Measurements from ENCODE around the gene AAK1. TPM values are rescaled to one million over a fixed set of nuclear protein-coding genes. Genes with fewer than 3 reads are reported as not detected.

The AAK1 gene
- total RNA-seq, 1 experiment from 2014 or later = 20.6 TPM

- in situ Hi-C loops (cut with HindIII; ENCODE audit: low pct_unique_long_range_greater_than_20kb, low sequenced_read_pairs) = no loop called here
- peak; percentile 89 for DNase-seq (ENCODE audit: low read depth, low spot score)
These were observed 98.6 kb downstream of the AAK1 start for GRCh38 chr2:69544951-69545350.

DNA sequence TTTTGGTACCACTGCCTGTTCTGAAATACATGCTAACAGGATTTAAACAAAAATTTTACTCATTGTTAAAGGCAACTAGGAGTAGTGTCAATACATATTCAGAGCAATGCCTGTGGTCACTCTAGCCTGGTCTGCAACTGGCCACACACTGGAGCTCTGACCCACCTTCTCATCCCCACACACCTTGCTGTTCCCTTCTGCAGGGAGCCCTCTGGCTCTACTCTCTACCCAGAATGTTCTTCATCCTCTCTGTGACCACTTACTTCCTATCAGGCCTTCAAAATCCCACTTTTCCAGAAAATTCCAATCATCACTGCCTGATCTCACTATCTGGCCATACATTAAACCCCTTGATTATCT is 104.0 kb downstream of the AAK1 start:
- DNase-seq (ENCODE audit: low read depth, low spot score) = no peak
- in situ Hi-C loops (cut with HindIII; ENCODE audit: low pct_unique_long_range_greater_than_20kb, low sequenced_read_pairs) = no loop called here

DNA sequence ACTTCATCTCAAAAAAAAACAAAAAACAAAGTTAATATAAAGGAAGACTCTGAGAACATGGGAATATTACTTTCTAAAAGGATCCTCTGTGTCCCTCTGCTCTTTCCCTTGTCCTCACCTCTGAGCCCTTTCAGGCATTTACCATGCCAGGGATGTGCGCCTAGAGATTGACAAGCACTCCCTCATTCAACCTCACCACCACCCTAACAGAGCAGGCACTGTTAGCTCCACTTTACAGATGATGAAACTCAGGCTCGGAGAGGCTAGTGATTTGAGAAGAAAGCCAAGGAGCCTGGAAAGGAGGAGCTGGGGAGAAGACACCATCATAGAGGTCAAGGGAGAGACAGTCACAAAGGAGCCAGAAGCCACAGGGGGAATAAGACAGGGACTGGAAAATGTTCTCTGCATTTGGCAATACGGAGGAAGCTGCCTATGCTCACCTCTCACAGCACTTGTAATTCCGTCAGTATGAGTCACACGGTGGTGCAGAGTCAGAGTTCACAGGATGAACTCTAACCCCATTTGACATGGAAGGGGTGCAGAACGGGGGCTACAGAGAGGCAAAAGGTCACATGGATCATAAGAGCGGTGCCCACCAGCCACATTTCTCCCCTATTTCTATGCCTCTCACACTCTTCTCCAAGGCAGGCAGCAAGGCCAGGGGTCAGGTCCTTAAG is 104.5 kb downstream of the AAK1 start:
- no peak for DNase-seq (ENCODE audit: low read depth, low spot score)
- in situ Hi-C loops (cut with HindIII; ENCODE audit: low pct_unique_long_range_greater_than_20kb, low sequenced_read_pairs) = no loop called here

- in situ Hi-C loops (cut with HindIII; ENCODE audit: low pct_unique_long_range_greater_than_20kb, low sequenced_read_pairs) = no loop called here
- no peak for DNase-seq (ENCODE audit: low read depth, low spot score)
These were observed 105.3 kb downstream of the AAK1 start for GRCh38 chr2:69538249-69538648.

GRCh38 chr2:69535817-69536241 is 107.7 kb downstream of the AAK1 start:
- no peak for DNase-seq (ENCODE audit: low read depth, low spot score)
- in situ Hi-C loops (cut with HindIII; ENCODE audit: low pct_unique_long_range_greater_than_20kb, low sequenced_read_pairs) = no loop called here

GRCh38 chr2:69531186-69531585 is 112.4 kb downstream of the AAK1 start:
- in situ Hi-C loops (cut with HindIII; ENCODE audit: low pct_unique_long_range_greater_than_20kb, low sequenced_read_pairs) = no loop called here
- DNase-seq (ENCODE audit: low read depth, low spot score) = no peak

- DNase-seq (ENCODE audit: low read depth, low spot score) = no peak
- in situ Hi-C loops (cut with HindIII; ENCODE audit: low pct_unique_long_range_greater_than_20kb, low sequenced_read_pairs) = no loop called here
These were observed 114.1 kb downstream of the AAK1 start for GRCh38 chr2:69529480-69529879.

GRCh38 chr2:69525261-69525660 is 118.3 kb downstream of the AAK1 start:
- no peak for DNase-seq (ENCODE audit: low read depth, low spot score)
- in situ Hi-C loops (cut with HindIII; ENCODE audit: low pct_unique_long_range_greater_than_20kb, low sequenced_read_pairs) = no loop called here

GRCh38 chr2:69524799-69525198 is 118.7 kb downstream of the AAK1 start:
- in situ Hi-C loops (cut with HindIII; ENCODE audit: low pct_unique_long_range_greater_than_20kb, low sequenced_read_pairs) = no loop called here
- no peak for DNase-seq (ENCODE audit: low read depth, low spot score)

GRCh38 chr2:69521747-69522146 is 121.8 kb downstream of the AAK1 start:
- DNase-seq (ENCODE audit: low read depth, low spot score) = no peak
- in situ Hi-C loops (cut with HindIII; ENCODE audit: low pct_unique_long_range_greater_than_20kb, low sequenced_read_pairs) = no loop called here

GRCh38 chr2:69518841-69519240 is 124.7 kb downstream of the AAK1 start:
- in situ Hi-C loops (cut with HindIII; ENCODE audit: low pct_unique_long_range_greater_than_20kb, low sequenced_read_pairs) = no loop called here
- no peak for DNase-seq (ENCODE audit: low read depth, low spot score)

DNA sequence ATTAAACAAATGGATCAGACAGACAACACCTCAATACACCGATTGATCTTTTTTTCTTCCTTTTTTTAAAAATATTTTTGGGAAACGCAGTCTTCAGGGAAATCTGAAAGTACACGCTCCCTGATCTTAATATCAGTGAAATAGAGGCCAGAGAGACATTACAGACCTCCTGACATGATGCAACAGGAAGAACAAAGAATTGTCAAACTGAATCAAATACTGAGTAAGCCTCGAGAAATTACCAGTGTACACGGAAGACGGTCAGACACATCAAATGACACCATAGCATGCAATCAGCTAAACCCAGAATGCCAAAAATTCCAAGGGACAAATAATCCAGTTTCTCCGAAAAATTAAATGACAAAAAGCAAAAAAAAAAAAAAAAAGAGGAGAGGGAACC is 126.1 kb downstream of the AAK1 start:
- DNase-seq (ENCODE audit: low read depth, low spot score) = no peak
- in situ Hi-C loops (cut with HindIII; ENCODE audit: low pct_unique_long_range_greater_than_20kb, low sequenced_read_pairs) = no loop called here

- DNase-seq (ENCODE audit: low read depth, low spot score) = peak; percentile 43
- in situ Hi-C loops (cut with HindIII; ENCODE audit: low pct_unique_long_range_greater_than_20kb, low sequenced_read_pairs) = no loop called here
These were observed 128.7 kb downstream of the AAK1 start for GRCh38 chr2:69514819-69515218.

- in situ Hi-C loops (cut with HindIII; ENCODE audit: low pct_unique_long_range_greater_than_20kb, low sequenced_read_pairs) = no loop called here
- DNase-seq (ENCODE audit: low read depth, low spot score) = peak; percentile 22
These were observed 129.1 kb downstream of the AAK1 start for GRCh38 chr2:69514406-69514805.

GRCh38 chr2:69512446-69512845 is 131.1 kb downstream of the AAK1 start:
- no peak for DNase-seq (ENCODE audit: low read depth, low spot score)
- in situ Hi-C loops (cut with HindIII; ENCODE audit: low pct_unique_long_range_greater_than_20kb, low sequenced_read_pairs) = no loop called here

GRCh38 chr2:69510204-69510603 is 133.3 kb downstream of the AAK1 start:
- no peak for DNase-seq (ENCODE audit: low read depth, low spot score)
- in situ Hi-C loops (cut with HindIII; ENCODE audit: low pct_unique_long_range_greater_than_20kb, low sequenced_read_pairs) = no loop called here

GRCh38 chr2:69509750-69510140 is 133.8 kb downstream of the AAK1 start:
- DNase-seq (ENCODE audit: low read depth, low spot score) = no peak
- in situ Hi-C loops (cut with HindIII; ENCODE audit: low pct_unique_long_range_greater_than_20kb, low sequenced_read_pairs) = no loop called here

DNA sequence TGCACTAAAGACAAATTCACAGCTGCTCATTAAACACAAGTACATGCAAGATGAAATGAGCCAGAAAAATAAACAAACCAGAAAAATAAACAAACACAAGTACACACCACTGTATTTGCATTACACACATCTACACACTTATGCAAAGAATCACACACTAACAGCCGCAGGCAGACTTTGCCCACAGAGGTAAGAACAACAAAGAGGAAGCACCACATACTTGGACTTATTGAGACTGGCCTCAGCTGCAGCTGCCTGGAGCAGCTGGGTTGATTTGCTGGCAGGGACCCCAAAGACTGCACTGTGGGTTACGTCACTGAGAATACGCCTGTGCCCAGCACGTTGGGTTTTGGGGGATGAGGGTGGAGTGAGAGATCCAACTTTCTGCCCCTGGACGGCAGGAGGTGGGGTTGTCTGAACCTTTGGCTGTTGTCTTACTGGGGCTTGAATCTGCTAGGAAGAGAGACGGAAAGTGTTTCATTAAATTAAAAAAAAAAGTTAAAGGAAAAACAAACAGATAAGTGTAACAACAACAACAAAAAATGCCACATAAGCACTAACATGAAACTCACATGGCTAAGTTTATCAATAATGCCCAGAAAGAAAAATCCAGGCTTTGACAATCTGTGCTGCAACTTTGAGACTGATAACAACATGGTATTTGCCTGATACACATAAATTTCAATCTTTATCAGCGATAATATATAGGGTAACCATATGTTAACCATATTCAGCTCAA is 134.4 kb downstream of the AAK1 start:
- DNase-seq (ENCODE audit: low read depth, low spot score) = no peak
- in situ Hi-C loops (cut with HindIII; ENCODE audit: low pct_unique_long_range_greater_than_20kb, low sequenced_read_pairs) = no loop called here

- no peak for DNase-seq (ENCODE audit: low read depth, low spot score)
- in situ Hi-C loops (cut with HindIII; ENCODE audit: low pct_unique_long_range_greater_than_20kb, low sequenced_read_pairs) = no loop called here
These were observed 137.8 kb downstream of the AAK1 start for GRCh38 chr2:69505710-69506109.
